SH-SY5Y (cell line): Measurements from ENCODE around the gene KIF17.

ENCODE experiments used
- GATA2 ChIP-seq: IDR thresholded peaks from 2 replicates; pipeline ENCODE4 v1.6.1; 2011; ENCODE audit warnings: mild to moderate bottlenecking, low read depth, low read length
- GATA3 ChIP-seq: IDR thresholded peaks from 2 replicates; pipeline ENCODE4 v1.6.1; 2011; ENCODE audit warnings: low read depth, mild to moderate bottlenecking, low read length, moderate library complexity

GRCh38 chr1:20705203-20705755 is 12.5 kb downstream of the KIF17 start:
- TF ChIP-seq GATA2, result no peak
- TF ChIP-seq GATA3, result no peak
